T-helper 2 cell treated with Interferon-gamma antibody and Interleukin-4, amounts not matched to agents 5 μg/mL and 100 μg/mL, for 36 hours (primary cell): Measurements from ENCODE around the gene CDK8.
"Not testable (repeated sequence)": the region's sequence is repeated elsewhere in the genome, so short reads cannot be mapped to it uniquely, and the experiment has no call there.

Experiments used
- DNase-seq: peaks from one replicate; pipeline ENCODE4 v3.0.0; 2021; ENCODE audit warnings: low spot score
- H3K27ac Mint-ChIP-seq: one replicate; pipeline ENCODE4 v1.8.0; 2021; ENCODE audit warnings: mild to moderate bottlenecking, mixed read lengths
- H3K27me3 Mint-ChIP-seq: one replicate; pipeline ENCODE4 v1.8.0; 2021; ENCODE audit warnings: low read depth, mixed read lengths
- H3K36me3 Mint-ChIP-seq: one replicate; pipeline ENCODE4 v1.8.0; 2021; ENCODE audit warnings: low read depth, mixed read lengths
- H3K4me1 Mint-ChIP-seq: one replicate; pipeline ENCODE4 v1.8.0; 2021; ENCODE audit warnings: low read depth, mixed read lengths
- H3K4me3 Mint-ChIP-seq: one replicate; pipeline ENCODE4 v1.8.0; 2022; ENCODE audit warnings: mild to moderate bottlenecking, moderate library complexity, mixed read lengths
- H3K9me3 Mint-ChIP-seq: one replicate; pipeline ENCODE4 v1.8.0; 2021; ENCODE audit warnings: mixed read lengths

Gene CDK8

DNA sequence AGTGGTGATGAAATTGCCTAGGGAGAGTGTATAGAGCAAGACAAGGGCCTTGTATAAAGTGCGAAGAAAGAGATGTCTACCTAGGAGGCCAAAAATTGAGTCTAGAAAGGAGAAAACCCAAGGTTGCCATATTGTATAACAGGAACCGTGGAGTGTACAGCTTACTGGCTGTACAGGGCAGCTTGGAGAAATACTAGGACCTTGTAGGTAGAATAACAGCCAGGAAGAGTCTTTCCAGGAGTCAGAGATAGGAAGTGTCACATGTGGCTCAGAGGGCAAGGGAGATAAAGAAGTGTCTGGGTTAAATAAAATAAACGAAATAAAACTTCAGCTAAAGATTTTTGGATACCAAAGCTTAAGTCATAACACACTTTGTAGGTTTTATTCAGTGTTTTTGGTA is 12.4 kb downstream of the CDK8 start:
- H3K4me1 Mint-ChIP-seq, result no peaks in the 10 kb centered on the region
- peaks cover 1% of the 10 kb centered on the region for H3K36me3 Mint-ChIP-seq
- DNase-seq, result no peak
- no peak overlapping the region for H3K4me3 Mint-ChIP-seq
- no peaks in the 10 kb centered on the region for H3K9me3 Mint-ChIP-seq
- no peaks in the 10 kb centered on the region for H3K27me3 Mint-ChIP-seq
- H3K27ac Mint-ChIP-seq, result no peak overlapping the region

DNA sequence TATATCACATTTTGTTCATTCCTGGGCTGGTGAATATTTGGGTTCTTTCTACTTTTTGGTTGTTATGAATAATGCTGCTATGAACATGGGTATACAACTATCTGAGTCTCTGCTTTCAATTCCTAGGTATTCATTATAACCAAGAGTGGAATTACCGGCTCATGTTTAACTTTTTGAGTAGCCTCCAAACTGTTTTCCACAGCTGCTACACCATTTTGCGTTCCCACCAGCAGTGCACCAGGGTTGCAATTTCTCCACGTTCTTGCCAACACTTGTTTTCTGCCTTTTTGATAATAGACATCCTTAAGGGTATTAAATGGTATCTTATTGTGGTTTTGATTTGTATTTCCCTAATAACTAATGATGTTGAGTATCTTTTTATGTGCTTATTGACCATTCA is 16.8 kb downstream of the CDK8 start:
- Mint-ChIP-seq H3K27me3 (no peaks in the 10 kb centered on the region), H3K36me3 (no peaks in the 10 kb centered on the region), H3K4me3 (no peak overlapping the region), H3K9me3 (no peaks in the 10 kb centered on the region), H3K4me1 (no peaks in the 10 kb centered on the region), H3K27ac (no peak overlapping the region)
- no peak for DNase-seq

DNA sequence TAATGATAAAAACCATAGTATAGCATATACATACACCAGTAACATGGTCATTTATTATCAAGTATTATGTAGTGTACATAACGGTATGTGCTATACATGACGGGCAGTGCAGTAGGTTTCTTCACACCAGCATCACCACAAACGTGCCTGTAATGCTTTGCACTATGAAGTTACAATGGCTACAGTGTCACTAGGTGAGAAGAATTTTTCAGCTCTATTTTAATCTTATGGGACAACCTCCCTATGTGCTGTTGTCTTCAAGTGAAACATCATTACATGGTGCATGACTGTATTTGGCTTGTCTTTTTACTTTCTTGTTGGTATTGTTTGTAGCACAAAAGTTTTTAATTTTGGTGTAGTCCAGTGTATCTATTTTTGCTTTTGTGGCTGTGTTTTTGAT is 18.7 kb downstream of the CDK8 start:
- Mint-ChIP-seq H3K4me1 (no peaks in the 10 kb centered on the region), H3K27me3 (no peaks in the 10 kb centered on the region), H3K9me3 (no peaks in the 10 kb centered on the region), H3K4me3 (no peak overlapping the region), H3K27ac (no peak overlapping the region), H3K36me3 (no peaks in the 10 kb centered on the region)
- no peak for DNase-seq

DNA sequence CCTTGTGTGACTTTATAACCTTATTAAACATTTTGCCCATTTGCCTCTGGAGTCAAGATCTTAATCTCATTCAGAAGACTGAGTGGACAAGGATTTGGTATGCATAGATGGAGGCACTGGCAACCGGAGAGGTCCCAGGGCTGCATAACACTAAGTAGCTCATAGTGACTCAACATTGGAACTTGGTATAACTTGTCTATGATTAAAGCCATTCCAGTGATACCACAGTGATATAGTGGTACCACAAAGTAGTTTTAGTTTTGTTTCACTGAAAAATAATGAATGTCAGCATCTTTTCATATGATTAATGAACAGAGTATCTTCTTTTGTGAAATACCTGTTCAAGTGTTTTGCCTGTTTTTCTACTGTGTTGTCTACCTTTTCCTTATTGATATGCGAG is 26.4 kb downstream of the CDK8 start:
- peaks cover 17% of the 10 kb centered on the region for H3K36me3 Mint-ChIP-seq
- peaks cover 1% of the 10 kb centered on the region for H3K4me1 Mint-ChIP-seq
- no peak overlapping the region for H3K27ac Mint-ChIP-seq
- DNase-seq, result no peak
- H3K27me3 Mint-ChIP-seq, result no peaks in the 10 kb centered on the region
- peaks cover 14% of the 10 kb centered on the region for H3K9me3 Mint-ChIP-seq
- no peak overlapping the region for H3K4me3 Mint-ChIP-seq

DNA sequence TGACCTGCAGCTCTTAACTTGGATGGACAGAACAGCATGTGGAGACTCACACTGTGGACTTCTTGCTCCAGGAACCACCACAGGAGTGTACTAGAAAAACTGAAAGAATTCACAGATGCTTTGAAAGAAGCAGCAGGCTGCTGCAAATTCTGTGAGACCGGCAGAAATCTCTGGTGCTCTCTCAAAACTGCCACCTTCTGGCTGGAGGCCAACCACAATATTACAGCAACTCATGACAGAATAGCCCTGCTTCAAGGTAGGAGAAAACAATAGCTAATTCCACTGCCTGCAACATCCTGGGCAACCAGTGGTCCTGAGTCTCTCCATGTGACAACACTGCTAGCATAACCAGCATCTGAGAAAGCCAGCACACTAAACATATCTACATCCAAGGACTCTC is 26.9 kb downstream of the CDK8 start:
- peaks cover 1% of the 10 kb centered on the region for H3K4me1 Mint-ChIP-seq
- DNase-seq, result no peak
- H3K27ac Mint-ChIP-seq, result no peak overlapping the region
- peaks cover 17% of the 10 kb centered on the region for H3K36me3 Mint-ChIP-seq
- H3K9me3 Mint-ChIP-seq, result peaks cover 14% of the 10 kb centered on the region
- H3K27me3 Mint-ChIP-seq, result no peaks in the 10 kb centered on the region
- H3K4me3 Mint-ChIP-seq, result no peak overlapping the region

DNA sequence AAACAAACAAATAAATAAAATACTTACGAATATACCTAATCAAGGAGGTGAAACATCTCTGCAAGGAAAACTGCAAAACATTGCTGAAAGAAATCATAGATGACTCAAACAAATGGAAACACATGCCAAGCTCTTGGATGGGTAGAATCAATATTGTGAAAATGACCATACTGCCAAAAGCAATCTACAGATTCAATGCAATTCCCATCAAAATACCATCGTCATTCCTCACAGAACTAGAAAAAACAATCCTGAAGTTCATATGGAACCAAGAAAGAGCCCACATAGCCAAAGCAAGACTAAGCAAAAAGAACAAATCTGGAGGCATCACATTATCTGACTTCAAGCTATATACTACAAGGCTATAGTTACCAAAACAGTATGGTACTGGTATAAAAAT is 32.0 kb downstream of the CDK8 start:
- not testable (repeated sequence) for H3K4me3 Mint-ChIP-seq, H3K4me1 Mint-ChIP-seq, H3K27me3 Mint-ChIP-seq, DNase-seq, H3K27ac Mint-ChIP-seq
- Mint-ChIP-seq H3K36me3 (peaks cover 12% of the 10 kb centered on the region), H3K9me3 (peaks cover 14% of the 10 kb centered on the region)

DNA sequence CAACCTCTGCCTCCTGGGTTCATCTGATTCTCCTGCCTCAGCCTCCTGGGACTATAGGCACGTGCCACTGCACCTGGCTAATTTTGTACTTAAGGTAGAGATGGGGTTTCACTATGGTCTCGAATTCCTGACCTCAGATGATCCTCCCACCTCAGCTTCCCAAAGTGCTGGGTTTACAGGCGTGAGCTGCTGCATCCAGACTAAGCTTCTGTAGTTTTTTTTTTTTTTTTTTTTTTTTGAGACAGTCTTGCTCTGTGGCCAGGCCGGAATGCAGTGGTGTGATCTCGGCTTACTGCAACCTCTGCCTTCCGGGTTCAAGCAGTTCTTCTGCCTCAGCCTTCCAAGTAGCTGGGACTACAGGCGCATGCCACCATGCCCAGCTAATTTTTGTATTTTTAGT is 34.9 kb downstream of the CDK8 start:
- H3K27me3 Mint-ChIP-seq, H3K27ac Mint-ChIP-seq, H3K36me3 Mint-ChIP-seq, H3K4me3 Mint-ChIP-seq, DNase-seq, H3K9me3 Mint-ChIP-seq, H3K4me1 Mint-ChIP-seq: not testable (repeated sequence)

DNA sequence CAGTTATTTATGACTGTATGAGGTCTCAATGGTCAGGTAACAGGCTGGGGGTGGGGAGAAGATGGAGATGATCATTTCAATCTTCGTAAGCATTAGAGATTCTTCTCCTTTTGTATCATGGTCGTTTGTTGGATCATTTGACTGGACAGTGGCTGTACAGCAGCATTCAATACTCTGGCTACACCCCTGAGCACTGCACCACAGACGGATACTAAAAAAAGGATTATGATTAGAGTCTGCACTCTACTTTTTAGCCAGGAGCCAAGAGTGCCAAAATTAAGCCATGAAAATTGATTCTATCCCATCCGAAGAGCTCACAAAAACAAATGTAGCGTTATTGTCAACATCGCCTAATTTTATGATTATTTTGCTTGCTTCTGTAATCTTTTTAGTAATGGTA is 41.9 kb downstream of the CDK8 start:
- Mint-ChIP-seq H3K4me3 (no peak overlapping the region), H3K36me3 (no peaks in the 10 kb centered on the region), H3K27me3 (no peaks in the 10 kb centered on the region), H3K9me3 (no peaks in the 10 kb centered on the region), H3K27ac (no peak overlapping the region), H3K4me1 (no peaks in the 10 kb centered on the region)
- no peak for DNase-seq

DNA sequence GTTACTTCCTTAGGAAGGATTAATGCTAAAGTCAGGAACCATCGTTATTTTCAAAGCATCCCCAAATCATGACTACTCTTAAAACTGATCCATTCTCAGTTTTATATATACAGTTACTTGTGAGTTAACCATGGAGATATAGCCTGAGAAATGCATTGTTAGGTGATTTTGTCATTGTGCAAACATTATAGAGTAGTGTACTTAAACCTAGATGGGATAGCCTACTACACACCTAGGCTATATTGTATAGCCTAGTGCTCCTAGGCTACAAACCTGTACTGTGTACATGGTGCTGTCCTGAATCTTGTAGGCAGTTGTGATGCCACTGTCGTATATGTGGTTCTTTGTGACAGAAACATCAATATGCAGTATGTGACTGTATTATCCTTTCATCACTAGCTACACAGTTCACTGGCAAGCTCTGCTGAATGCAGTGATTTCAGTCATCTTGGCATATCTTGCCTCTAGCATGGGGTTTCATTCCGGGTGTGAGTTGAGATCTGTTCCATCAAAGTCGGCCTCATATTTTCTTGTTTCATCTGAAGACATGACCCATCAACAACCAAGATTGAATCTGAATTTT is 45.3 kb downstream of the CDK8 start:
- DNase-seq, result no peak
- Mint-ChIP-seq H3K36me3 (no peaks in the 10 kb centered on the region), H3K9me3 (no peaks in the 10 kb centered on the region), H3K27ac (no peak overlapping the region), H3K4me3 (no peak overlapping the region), H3K4me1 (no peaks in the 10 kb centered on the region), H3K27me3 (no peaks in the 10 kb centered on the region)

DNA sequence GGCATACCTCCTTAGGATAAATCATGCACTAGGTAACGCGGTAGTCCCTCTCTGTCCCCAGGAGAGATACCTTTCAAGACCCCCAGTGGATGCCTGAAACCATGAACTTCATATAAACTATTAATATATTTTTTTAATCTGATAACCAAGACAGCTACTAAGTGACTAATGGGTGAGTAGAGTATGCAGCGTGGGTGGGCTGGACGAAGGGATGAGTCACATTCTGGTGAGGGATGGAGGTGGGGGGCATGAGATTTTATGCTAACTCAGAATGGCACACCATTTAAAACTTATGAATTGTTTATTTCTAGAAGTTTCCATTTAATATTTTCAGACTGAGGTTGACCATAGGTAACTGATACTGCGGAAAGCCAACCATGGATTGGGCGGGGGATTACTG is 46.2 kb downstream of the CDK8 start:
- no peaks in the 10 kb centered on the region for H3K9me3 Mint-ChIP-seq
- no peak for DNase-seq
- no peaks in the 10 kb centered on the region for H3K27me3 Mint-ChIP-seq
- H3K4me1 Mint-ChIP-seq, result peaks cover 1% of the 10 kb centered on the region
- H3K36me3 Mint-ChIP-seq, result no peaks in the 10 kb centered on the region
- no peak overlapping the region for H3K4me3 Mint-ChIP-seq
- H3K27ac Mint-ChIP-seq, result no peak overlapping the region

DNA sequence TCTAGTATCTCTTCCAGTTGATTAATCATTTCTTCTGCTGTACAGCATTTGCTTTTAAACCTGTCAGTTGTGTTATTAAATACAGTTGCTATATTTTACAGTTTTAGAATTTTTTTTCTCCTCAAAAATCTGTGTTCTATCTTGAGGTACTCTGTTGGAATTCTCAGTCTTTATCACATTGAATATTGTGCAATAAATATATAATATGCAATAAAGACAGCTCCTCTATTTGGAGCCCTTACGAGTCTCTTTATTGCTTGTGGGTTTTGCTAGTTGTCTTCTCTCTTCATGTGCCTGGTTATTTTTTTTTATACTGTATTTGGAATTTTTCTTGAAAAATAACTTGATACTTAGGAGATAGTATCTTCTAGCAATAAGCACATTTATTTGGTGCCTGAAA is 51.7 kb downstream of the CDK8 start:
- Mint-ChIP-seq H3K4me1 (peaks cover 12% of the 10 kb centered on the region), H3K36me3 (peaks cover 2% of the 10 kb centered on the region), H3K4me3 (no peak overlapping the region), H3K9me3 (no peaks in the 10 kb centered on the region), H3K27ac (no peak overlapping the region), H3K27me3 (no peaks in the 10 kb centered on the region)
- DNase-seq, result no peak

DNA sequence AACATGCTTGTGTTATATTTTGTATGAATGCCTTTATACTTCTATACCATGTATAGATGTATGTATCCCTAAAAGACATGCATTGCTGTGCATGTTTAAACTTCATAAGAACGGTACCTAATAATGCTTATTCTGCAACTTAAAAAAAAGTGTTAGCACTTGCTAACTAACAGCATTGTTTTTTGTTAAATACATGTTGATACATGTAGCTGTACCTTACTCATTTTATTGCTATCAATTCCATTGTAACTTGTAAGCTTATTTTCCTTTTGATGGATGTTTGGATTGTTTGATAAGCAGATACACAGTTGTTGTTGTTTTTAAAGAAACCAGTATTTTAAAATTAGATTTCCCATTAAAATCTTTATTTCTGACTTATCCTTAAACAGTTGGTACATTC is 53.8 kb downstream of the CDK8 start:
- H3K9me3 Mint-ChIP-seq, result no peaks in the 10 kb centered on the region
- no peak overlapping the region for H3K4me3 Mint-ChIP-seq
- peaks cover 14% of the 10 kb centered on the region for H3K4me1 Mint-ChIP-seq
- H3K36me3 Mint-ChIP-seq, result peaks cover 2% of the 10 kb centered on the region
- H3K27ac Mint-ChIP-seq, result no peak overlapping the region
- no peaks in the 10 kb centered on the region for H3K27me3 Mint-ChIP-seq
- DNase-seq, result no peak

DNA sequence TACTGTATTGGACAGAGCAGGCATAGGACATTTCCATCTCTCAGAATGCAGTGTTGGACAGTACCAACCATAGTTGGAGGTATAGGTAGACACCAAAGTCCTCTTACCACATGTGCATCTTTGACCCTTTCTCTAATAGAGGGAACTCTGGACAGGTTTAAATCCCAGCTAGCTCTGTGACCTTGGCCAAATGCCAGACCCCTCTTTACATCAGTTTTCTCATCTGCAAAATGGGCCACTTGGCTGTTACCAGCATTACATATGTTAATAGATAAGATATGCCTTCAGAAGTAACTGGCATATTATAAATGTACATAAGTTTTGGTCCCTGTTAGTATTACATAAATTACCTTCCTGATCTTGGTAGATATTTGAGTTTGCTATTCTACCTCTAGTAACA is 54.3 kb downstream of the CDK8 start:
- H3K27ac Mint-ChIP-seq, result no peak overlapping the region
- no peaks in the 10 kb centered on the region for H3K9me3 Mint-ChIP-seq
- H3K4me3 Mint-ChIP-seq, result no peak overlapping the region
- DNase-seq, result no peak
- H3K36me3 Mint-ChIP-seq, result peaks cover 2% of the 10 kb centered on the region
- no peaks in the 10 kb centered on the region for H3K27me3 Mint-ChIP-seq
- H3K4me1 Mint-ChIP-seq, result peaks cover 14% of the 10 kb centered on the region

DNA sequence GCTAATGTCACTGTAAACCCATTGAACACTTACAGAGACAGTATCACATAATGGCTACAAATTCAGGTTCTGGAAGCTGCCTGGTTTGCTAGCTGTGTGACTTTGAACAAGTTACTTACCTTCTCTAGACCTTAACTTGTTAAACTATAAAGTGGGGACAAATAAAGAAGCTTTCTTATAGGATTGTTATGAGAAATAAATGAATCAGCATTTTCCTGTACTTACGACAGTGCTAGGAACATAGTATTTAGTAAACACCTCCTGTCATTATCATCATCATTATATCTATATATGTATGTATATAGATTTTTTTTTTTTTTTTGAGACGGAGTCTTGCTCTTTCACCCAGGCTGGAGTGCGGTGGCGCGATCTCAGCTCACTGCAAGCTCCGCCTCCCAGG is 54.9 kb downstream of the CDK8 start:
- no peak overlapping the region for H3K4me3 Mint-ChIP-seq
- H3K36me3 Mint-ChIP-seq, result peaks cover 2% of the 10 kb centered on the region
- no peak for DNase-seq
- no peaks in the 10 kb centered on the region for H3K9me3 Mint-ChIP-seq
- H3K27ac Mint-ChIP-seq, result no peak overlapping the region
- H3K4me1 Mint-ChIP-seq, result peaks cover 16% of the 10 kb centered on the region
- no peaks in the 10 kb centered on the region for H3K27me3 Mint-ChIP-seq

DNA sequence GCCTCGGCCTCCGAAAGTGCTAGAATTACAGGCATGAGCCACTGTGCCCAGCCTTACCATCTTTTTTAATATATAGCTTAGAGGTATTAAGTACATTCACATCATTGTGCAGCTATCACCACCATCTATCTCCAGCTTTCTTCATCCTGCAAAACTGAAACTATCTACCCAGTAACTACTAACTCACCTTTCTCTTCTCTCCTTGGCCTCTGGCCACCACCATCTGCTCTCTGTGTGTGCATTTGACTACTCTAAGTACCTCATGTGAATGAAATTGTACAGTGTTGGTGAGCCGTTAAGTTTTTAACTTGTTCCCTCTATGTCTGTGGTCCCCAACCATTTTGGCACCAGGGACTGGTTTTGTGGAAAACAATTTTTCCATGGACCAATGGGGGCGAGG is 56.1 kb downstream of the CDK8 start:
- Mint-ChIP-seq H3K36me3 (peaks cover 2% of the 10 kb centered on the region), H3K4me1 (peaks cover 15% of the 10 kb centered on the region), H3K9me3 (no peaks in the 10 kb centered on the region), H3K4me3 (no peak overlapping the region), H3K27me3 (no peaks in the 10 kb centered on the region), H3K27ac (no peak overlapping the region)
- DNase-seq, result no peak
